Endothelial cell of umbilical vein (primary cell): ENCODE measurements around the gene ADGRD1. TPM values are rescaled to one million over a fixed set of nuclear protein-coding genes. Genes with fewer than 3 reads are reported as not detected.

Experiments used
- BruUV-seq: library from RNA; stranded (reverse); fragments of 400-500 nt; replicated peaks from 2 replicates; lab custom pipeline; 2021; lab: Mats Ljungman, UMichigan
- CTCF ChIA-PET: fragments of 300-600, 350-600 bp; sonication (Branson Sonifier 250); formaldehyde crosslinking; loops from one replicate; lab custom pipeline; 2021; ENCODE audit warnings: antibody characterized with exemption, inconsistent platforms; lab: Charles Lee
- POLR2A ChIA-PET: fragments of 300-600, 350-600 bp; sonication (Branson Sonifier 250); formaldehyde crosslinking; loops from one replicate; lab custom pipeline; 2021; ENCODE audit warnings: antibody characterized with exemption, inconsistent platforms; lab: Charles Lee
- DNase-seq: peaks from one replicate; pipeline ENCODE4 v3.0.0-alpha.2; 2011; ENCODE audit warnings: low read depth, low spot score
- FAIRE-seq: peaks from 2 replicates; lab custom pipeline; 2011; peaks lifted over from hg19 to GRCh38; lab: Jason Lieb, UNC
- H2AFZ ChIP-seq: 2 replicates; pipeline ENCODE4 v1.6.0; 2012; ENCODE audit warnings: low read depth, low read length, control low read depth, inconsistent platforms
- H3K27ac ChIP-seq: 2 replicates; pipeline ENCODE4 v1.5.1; 2011; ENCODE audit warnings: low read depth, mild to moderate bottlenecking, control low read depth, low read length, moderate library complexity; ENCODE audit not compliant: insufficient read depth
- H3K27me3 ChIP-seq, 2 experiments: 2 replicates each; pipeline versions ENCODE4 v1.6.0 to v1.6.1; 2011; ENCODE audit warnings: low read length in 2 of 2, mixed read lengths in 1 of 2; ENCODE audit not compliant: control insufficient read depth in 2 of 2, insufficient read depth in 2 of 2
- H3K36me3 ChIP-seq, 2 experiments: 2 replicates in 1 of 2; 3 replicates in 1 of 2; pipeline ENCODE4 v1.5.1; 2011; ENCODE audit warnings: low read length in 2 of 2, mild to moderate bottlenecking in 1 of 2, moderate library complexity in 1 of 2; ENCODE audit not compliant: control insufficient read depth in 2 of 2, insufficient read depth in 2 of 2; ENCODE audit errors: extremely low read depth in 1 of 2
- H3K4me1 ChIP-seq: 3 replicates; pipeline ENCODE4 v1.5.1; 2011; ENCODE audit warnings: mild to moderate bottlenecking, low read length; ENCODE audit not compliant: control insufficient read depth, insufficient read depth; ENCODE audit errors: extremely low read depth
- H3K4me2 ChIP-seq: 2 replicates; pipeline ENCODE4 v1.6.1; 2011; ENCODE audit warnings: low read length, control low read depth, mixed read lengths; ENCODE audit not compliant: insufficient read depth
- H3K4me3 ChIP-seq, 3 experiments: fragments of 200-600 bp in 1 of 3; sonication (generic), shearing (Covaris generic) in 1 of 3; replicated peaks in 1 of 3; 2 replicates each; pipeline ENCODE4 v1.5.1; 2011 to 2016; ENCODE audit warnings: control low read depth in 3 of 3, low read length in 3 of 3, mild to moderate bottlenecking in 2 of 3, inconsistent platforms in 1 of 3, low read depth in 1 of 3, moderate library complexity in 1 of 3; ENCODE audit not compliant: insufficient read depth in 1 of 3
- H3K79me2 ChIP-seq: 2 replicates; pipeline ENCODE4 v1.6.0; 2012; ENCODE audit warnings: low read length, inconsistent platforms; ENCODE audit not compliant: control insufficient read depth, insufficient read depth
- H3K9ac ChIP-seq: replicated peaks from 2 replicates; pipeline ENCODE3; 2011; ENCODE audit warnings: low read length, control low read depth; ENCODE audit not compliant: insufficient read depth; ENCODE audit errors: extremely low read depth
- H3K9me1 ChIP-seq: replicated peaks from 3 replicates; pipeline ENCODE4 v1.6.0; 2011; ENCODE audit warnings: mild to moderate bottlenecking, low read length; ENCODE audit not compliant: control insufficient read depth, insufficient read depth; ENCODE audit errors: extremely low read depth
- H3K9me3 ChIP-seq: replicated peaks from 2 replicates; pipeline ENCODE4 v1.5.1; 2012; ENCODE audit warnings: low read length, inconsistent platforms; ENCODE audit not compliant: control insufficient read depth, insufficient read depth
- H4K20me1 ChIP-seq: replicated peaks from 2 replicates; pipeline ENCODE3; 2011; ENCODE audit warnings: mild to moderate bottlenecking, low read length; ENCODE audit not compliant: control insufficient read depth, insufficient read depth; ENCODE audit errors: extremely low read depth
- CTCF ChIP-seq, 2 donors: IDR thresholded peaks; 1 replicate in 1 of 2; 2 replicates in 1 of 2; pipeline ENCODE4 v1.5.1; 2011; ENCODE audit warnings: low read length in 2 of 2, mild to moderate bottlenecking in 2 of 2, moderate library complexity in 2 of 2, control low read depth in 1 of 2, inconsistent platforms in 1 of 2, low read depth in 1 of 2; ENCODE audit not compliant: insufficient read depth in 1 of 2; ENCODE audit errors: extremely low read depth in 1 of 2
- EZH2 ChIP-seq: IDR thresholded peaks from 2 replicates; pipeline ENCODE4 v1.6.1; 2012; ENCODE audit warnings: borderline replicate concordance, low read depth, mild to moderate bottlenecking, moderate library complexity, low read length, inconsistent platforms; ENCODE audit not compliant: severe bottlenecking
- FOS ChIP-seq: IDR thresholded peaks from 2 replicates; pipeline ENCODE4 v1.6.1; 2011; ENCODE audit warnings: mild to moderate bottlenecking, low read length, moderate library complexity, borderline replicate concordance; ENCODE audit not compliant: insufficient read depth
- GATA2 ChIP-seq: IDR thresholded peaks from 2 replicates; pipeline ENCODE4 v1.7.0; 2011; ENCODE audit warnings: low read depth, mild to moderate bottlenecking, moderate library complexity, mixed read lengths, low read length; ENCODE audit not compliant: insufficient read length, insufficient read depth
- JUN ChIP-seq: IDR thresholded peaks from 2 replicates; pipeline ENCODE4 v1.6.1; 2011; ENCODE audit warnings: borderline replicate concordance, low read depth; ENCODE audit not compliant: insufficient read length, insufficient read depth
- MAX ChIP-seq: IDR thresholded peaks from 2 replicates; pipeline ENCODE4 v1.6.1; 2011; ENCODE audit not compliant: insufficient read depth, insufficient read length
- MYC ChIP-seq: IDR thresholded peaks from one replicate; pipeline ENCODE4 v1.6.1; 2011; ENCODE audit warnings: mild to moderate bottlenecking, low read depth, low read length
- POLR2A ChIP-seq: IDR thresholded peaks from 2 replicates; pipeline ENCODE4 v1.6.1; 2012; ENCODE audit warnings: low read depth, mild to moderate bottlenecking, control low read depth, low read length
- POLR2AphosphoS5 ChIP-seq: IDR thresholded peaks from 2 replicates; pipeline ENCODE4 v1.6.1; 2012; ENCODE audit warnings: low read depth, mild to moderate bottlenecking, control low read depth, low read length, moderate library complexity; ENCODE audit not compliant: insufficient read depth
- dilution Hi-C: fragments of 300-500 bp; cut with MboI; formaldehyde crosslinking; loops from one replicate; pipeline ENCODE4 v1.15.0; 2019; ENCODE audit warnings: low sequenced_read_pairs; ENCODE audit not compliant: extremely low pct_ligation_motif_present
- intact Hi-C: fragments of 100-400 bp; cut with micrococcal nuclease; formaldehyde crosslinking; loops from one replicate; pipeline ENCODE4 v1.10.0; 2022
- polyA plus RNA-seq, 4 experiments: library from polyadenylated mRNA; depleted of rRNA in 3 of 4; stranded (reverse) in 3 of 4; unstranded in 1 of 4; fragments of >200 nt; gene quantifications; 2 replicates each; pipeline versions ENCODE4 v1.2.1 to v1.2.3, GENCODE V29; 2011 to 2012; ENCODE audit warnings: missing spikeins in 1 of 4
- total RNA-seq: library from RNA; stranded (reverse); gene quantifications from 2 replicates; pipeline ENCODE4 v1.2.3, GENCODE V29; 2021

ADGRD1 gene
- total and polyA plus RNA-seq, 2 donors (not counting 3 experiments of a cell fraction or from before 2014, with no cell fraction given) = 0.07 TPM; not detected in 1

DNA sequence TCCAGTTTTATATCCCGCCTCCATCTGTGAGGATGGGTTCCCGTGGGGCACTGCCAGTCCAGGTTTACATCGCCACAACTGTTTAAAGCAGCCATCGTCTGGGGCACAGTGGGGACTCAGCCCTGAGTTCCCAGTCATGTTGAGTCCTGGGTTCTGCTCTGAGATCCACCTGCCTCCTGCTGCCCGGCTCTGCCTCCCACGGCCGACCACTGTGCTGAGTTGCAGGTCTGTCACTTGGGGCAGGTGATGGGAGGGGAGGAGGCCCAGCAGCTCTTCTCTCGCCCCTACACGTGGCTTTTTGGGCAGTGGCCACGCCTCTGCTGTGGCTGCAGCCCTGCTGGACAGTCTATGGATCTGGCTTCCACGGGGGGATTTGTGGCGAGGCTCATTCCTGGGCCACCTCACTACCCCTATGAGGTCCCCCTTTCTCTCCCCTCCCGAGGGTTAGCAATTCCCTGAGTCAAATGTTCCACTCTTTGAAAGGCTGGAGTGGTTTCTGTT lies 143.0 kb downstream of the ADGRD1 start:
- Histone ChIP-seq H2AFZ (no peak overlapping the region), H3K36me3 (no peaks in the 10 kb centered on the region), H3K9me3 (no peaks in the 10 kb centered on the region), H3K27ac (no peak overlapping the region), H3K79me2 (no peaks in the 10 kb centered on the region), H3K9ac (no peak overlapping the region), H3K4me3 (no peak overlapping the region), H3K4me1 (no peaks in the 10 kb centered on the region), H3K4me2 (no peak overlapping the region), H3K9me1 (no peaks in the 10 kb centered on the region), H3K27me3 (no peaks in the 10 kb centered on the region), H4K20me1 (no peaks in the 10 kb centered on the region)
- no peak for FAIRE-seq
- intact Hi-C loops (no loop called here), dilution Hi-C loops (no loop called here)
- CTCF ChIA-PET = no interaction called here
- no peak for DNase-seq
- BruUV-seq = no TSS peak
- TF ChIP-seq MAX = no peak
- POLR2A ChIA-PET = no interaction called here

- ChIA-PET CTCF (no interaction called here), POLR2A (no interaction called here)
- Histone ChIP-seq H3K36me3 (no peaks in the 10 kb centered on the region), H2AFZ (no peak overlapping the region), H3K4me2 (no peak overlapping the region), H3K9ac (no peak overlapping the region), H3K79me2 (no peaks in the 10 kb centered on the region), H3K4me1 (no peaks in the 10 kb centered on the region), H3K4me3 (no peak overlapping the region), H3K27me3 (no peaks in the 10 kb centered on the region), H4K20me1 (no peaks in the 10 kb centered on the region), H3K9me1 (no peaks in the 10 kb centered on the region), H3K9me3 (no peaks in the 10 kb centered on the region), H3K27ac (no peak overlapping the region)
- TF ChIP-seq POLR2A (no peak), CTCF (IDR thresholded peaks at IDR 0.05; ENCODE audit: extremely low read depth in 1 of 2, insufficient read depth in 1 of 2, low read depth in 1 of 2, low read length in 2 of 2) (no peak), GATA2 (no peak), MYC (no peak), POLR2AphosphoS5 (no peak), JUN (no peak), MAX (no peak), EZH2 (no peak), FOS (no peak)
- DNase-seq = no peak
- no TSS peak for BruUV-seq
- FAIRE-seq = no peak
- dilution Hi-C loops (no loop called here), intact Hi-C loops (no loop called here)
Observed at GRCh38 chr12:131097202-131098177, 143.8 kb downstream of the ADGRD1 start.
